GM12878 (cell line): ENCODE data around the gene ELAVL1. TPM values are rescaled to one million over a fixed set of nuclear protein-coding genes. Genes with fewer than 3 reads are reported as not detected.

ENCODE experiments used
- ATAC-seq: fragments of 200-7000 bp; cut with Tn5 transposase; 3 replicates; pipeline ENCODE4 v1.9.1; 2020; ENCODE audit warnings: mild to moderate bottlenecking, moderate library complexity
- BruUV-seq: library from RNA; stranded (reverse); fragments of 400-500 nt; replicated peaks from 2 replicates; lab custom pipeline; 2021; lab: Mats Ljungman, UMichigan
- CTCF ChIA-PET: fragments of 300-600 bp; sonication (Branson Sonifier 250); formaldehyde crosslinking; extraction: SDS; loops from one replicate; lab custom pipeline; 2021; ENCODE audit warnings: inconsistent platforms; lab: Yijun Ruan, JAX
- POLR2A ChIA-PET: fragments of 350-600 bp; formaldehyde crosslinking; extraction: SDS; loops from one replicate; lab custom pipeline; 2021; ENCODE audit warnings: inconsistent platforms; lab: Charles Lee
- RAD21 ChIA-PET: fragments of 300-600 bp; sonication (Branson Sonifier 250); formaldehyde crosslinking; loops from one replicate; lab custom pipeline; 2023; ENCODE audit warnings: antibody characterized with exemption; ENCODE audit not compliant: unreplicated experiment; lab: Charles Lee
- SMC1A ChIA-PET: fragments of 300-600 bp; sonication (Branson Sonifier 250); formaldehyde crosslinking; loops from one replicate; lab custom pipeline; 2023; ENCODE audit not compliant: unreplicated experiment, uncharacterized antibody; lab: Charles Lee
- DNase-seq: peaks from one replicate; pipeline ENCODE4 v3.0.0-alpha.2; 2011; ENCODE audit warnings: low read depth, low spot score
- FAIRE-seq: peaks from 3 replicates; lab custom pipeline; 2011; peaks lifted over from hg19 to GRCh38; lab: Jason Lieb, UNC
- H2AFZ ChIP-seq: 2 replicates; pipeline ENCODE4 v1.6.0; 2011; ENCODE audit warnings: low read depth, low read length, control low read depth; ENCODE audit not compliant: control insufficient read depth
- H3K27ac ChIP-seq: 2 replicates; pipeline ENCODE4 v1.5.1; 2011; ENCODE audit warnings: control low read depth; ENCODE audit not compliant: control insufficient read depth, insufficient read depth
- H3K27me3 ChIP-seq, 2 experiments: replicated peaks in 1 of 2; 2 replicates each; pipeline versions ENCODE4 v1.6.0 to v1.6.1; 2011; ENCODE audit warnings: low read length in 1 of 2; ENCODE audit not compliant: control insufficient read depth in 2 of 2, insufficient read depth in 2 of 2
- H3K36me3 ChIP-seq, 2 experiments: 2 replicates each; pipeline ENCODE4 v1.5.1; 2011; ENCODE audit warnings: low read length in 1 of 2; ENCODE audit not compliant: control insufficient read depth in 2 of 2, insufficient read depth in 2 of 2
- H3K4me1 ChIP-seq: 2 replicates; pipeline ENCODE4 v1.6.1; 2011; ENCODE audit warnings: mild to moderate bottlenecking, low read length, moderate library complexity, mixed read lengths; ENCODE audit not compliant: control insufficient read depth, insufficient read depth
- H3K4me2 ChIP-seq: 2 replicates; pipeline ENCODE4 v1.6.0; 2011; ENCODE audit warnings: control low read depth; ENCODE audit not compliant: control insufficient read depth, insufficient read depth
- H3K4me3 ChIP-seq: fragments of 200-600 bp; sonication (generic); 2 replicates; pipeline ENCODE4 v1.5.1; 2016
- H3K79me2 ChIP-seq: 2 replicates; pipeline ENCODE4 v1.6.0; 2011; ENCODE audit warnings: low read length; ENCODE audit not compliant: control insufficient read depth, insufficient read depth
- H3K9ac ChIP-seq: 2 replicates; pipeline ENCODE4 v1.8.0; 2011; ENCODE audit warnings: low read length, control low read depth, mixed read lengths; ENCODE audit not compliant: control insufficient read depth, insufficient read depth
- H3K9me3 ChIP-seq: replicated peaks from 3 replicates; pipeline ENCODE4 v1.5.1; 2011; ENCODE audit warnings: mild to moderate bottlenecking, low read length; ENCODE audit not compliant: control insufficient read depth, insufficient read depth
- H4K20me1 ChIP-seq: 2 replicates; pipeline ENCODE4 v1.6.0; 2011; ENCODE audit not compliant: control insufficient read depth, insufficient read depth
- ATF7 ChIP-seq: fragments of 450-650 bp; IDR thresholded peaks from 2 replicates; pipeline ENCODE4 v1.6.1; 2016; ENCODE audit warnings: low read depth, mild to moderate bottlenecking
- BHLHE40 ChIP-seq, 2 experiments: fragments of 450-650 bp in 1 of 2; IDR thresholded peaks; 2 replicates each; pipeline ENCODE4 v1.6.1; 2011 to 2017; ENCODE audit warnings: low read depth in 2 of 2, borderline replicate concordance in 1 of 2, improper control_type of control experiment in 1 of 2, low read length in 1 of 2, mild to moderate bottlenecking in 1 of 2
- CBX5 ChIP-seq: sonication (generic); IDR thresholded peaks from 2 replicates; pipeline ENCODE4 v1.6.1; 2016; ENCODE audit warnings: low read depth, moderate library complexity, mild to moderate bottlenecking, inconsistent platforms
- CHD2 ChIP-seq: IDR thresholded peaks from 2 replicates; pipeline ENCODE4 v1.6.1; 2011; ENCODE audit warnings: low read depth, low read length, improper control_type of control experiment, borderline replicate concordance
- GATAD2B ChIP-seq: fragments of 450-650 bp; conservative IDR thresholded peaks from 2 replicates; pipeline ENCODE4 v1.6.1; 2017; ENCODE audit warnings: low read depth, mild to moderate bottlenecking, moderate library complexity
- IRF4 ChIP-seq: IDR thresholded peaks from 2 replicates; pipeline ENCODE4 v1.6.1; 2011; ENCODE audit warnings: low read depth, low read length
- KDM1A ChIP-seq: fragments of 200-600 bp; sonication (generic); IDR thresholded peaks from 2 replicates; pipeline ENCODE4 v1.6.1; 2016; ENCODE audit warnings: borderline replicate concordance
- PAX5 ChIP-seq: IDR thresholded peaks from 2 replicates; pipeline ENCODE4 v1.6.1; 2011; ENCODE audit warnings: low read depth, low read length, borderline replicate concordance
- POU2F2 ChIP-seq: IDR thresholded peaks from 3 replicates; pipeline ENCODE4 v1.6.1; 2011; ENCODE audit warnings: low read depth, mild to moderate bottlenecking, low read length, borderline replicate concordance
- RB1 ChIP-seq: fragments of 450-650 bp; formaldehyde crosslinking; IDR thresholded peaks from 2 replicates; pipeline ENCODE4 v1.6.1; 2017; ENCODE audit warnings: mild to moderate bottlenecking, borderline replicate concordance
- ZBED1 ChIP-seq: IDR thresholded peaks from 2 replicates; pipeline ENCODE4 v1.6.1; 2016; ENCODE audit warnings: borderline replicate concordance
- WGBS: methylation state at CpG from one replicate; pipeline ENCODE4 v1.1.6; 2016; ENCODE audit warnings: low lambda C conversion rate; ENCODE audit not compliant: insufficient replicate concordance, insufficient coverage; ENCODE audit errors: missing lambda C conversion rate; 5-methylcytosine and 5-hydroxymethylcytosine counted together
- in situ Hi-C: fragments of 300-500 bp; cut with MboI; formaldehyde crosslinking; loops from 9 replicates; pipeline ENCODE4 v1.14.3; 2018; ENCODE audit warnings: mixed read lengths
- intact Hi-C: fragments of 100-400 bp; cut with micrococcal nuclease; formaldehyde crosslinking; loops from one replicate; pipeline ENCODE4 v1.14.2; 2022; ENCODE audit not compliant: unreplicated experiment
- polyA plus RNA-seq, 11 experiments: library from polyadenylated mRNA; depleted of rRNA in 4 of 11; unstranded in 6 of 11; stranded (reverse) in 5 of 11; fragments of >200 nt; fragmentation: Nextera tagmentation in 4 of 11; fragmentation: Illumina TruSeq in 1 of 11; extraction: Ambion mirVana in 4 of 11; extraction: Trizol in 1 of 11; gene quantifications; 1 replicate in 1 of 11; 2 replicates in 10 of 11; pipeline versions ENCODE4 v1.2.1 to v1.2.3, GENCODE V29; 2011 to 2016; ENCODE audit warnings: inconsistent platforms in 2 of 11, missing spikeins in 2 of 11, low read depth in 1 of 11
- total RNA-seq, 4 experiments: library from RNA; depleted of rRNA in 3 of 4; stranded (reverse); fragments of >200 nt in 3 of 4; fragmentation: Illumina TruSeq in 1 of 4; extraction: Trizol in 1 of 4; gene quantifications; 2 replicates each; pipeline versions ENCODE4 v1.2.1 to v1.2.3, GENCODE V29; 2013 to 2021
- TF ChIP-seq, protein P1 (sequence below): fragments of 450-650 bp; IDR thresholded peaks from 2 replicates; pipeline ENCODE4 v1.6.1; 2018; ENCODE audit warnings: mild to moderate bottlenecking, low read depth, moderate library complexity; ENCODE audit not compliant: partially characterized antibody

ELAVL1 gene
- total and polyA plus RNA-seq, 10 of the 15 experiments (the other 5 are each of a cell fraction or from before 2014, with no cell fraction given): 7.4 to 155 (median 70.3) TPM

DNA sequence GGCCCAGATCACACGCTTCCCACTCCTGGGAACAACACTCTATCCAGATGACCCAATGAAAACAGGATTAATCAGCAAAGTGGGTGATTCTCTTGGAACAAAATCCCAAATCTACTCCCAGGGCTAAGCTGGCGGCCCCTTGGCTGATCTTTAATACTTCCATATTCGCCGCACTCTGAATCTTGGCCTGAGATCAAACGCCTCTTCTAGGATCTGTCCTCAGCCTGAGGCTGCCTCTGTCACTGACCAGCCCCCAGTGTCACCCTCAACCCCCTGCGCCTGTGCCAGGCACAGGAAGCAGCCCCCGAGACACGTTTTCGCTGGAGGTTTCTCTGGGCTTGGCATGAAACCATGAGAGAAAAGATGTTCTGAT is 77.1 kb downstream of the ELAVL1 start:
- H3K4me2 ChIP-seq: no peak overlapping the region
- SMC1A ChIA-PET: interaction anchor here (2.2 kb wide), 1 partner anchor 16 kb away, joined by 10 read pairs; the partner anchor contains the start of gene TIMM44
- in situ Hi-C loops: no loop called here

GRCh38 chr19:7927605-7928333 is 77.7 kb downstream of the ELAVL1 start:
- Histone ChIP-seq H3K4me1 (no peaks in the 10 kb centered on the region; the same call in 1 of the 2 replicates), H3K9ac (no peak overlapping the region), H3K27me3 (no peaks in the 10 kb centered on the region), H3K4me2 (no peak overlapping the region), H3K36me3 (peaks cover 7 to 21% of the 10 kb centered on the region in 2 experiments; a peak in 3 of 4 replicates), H3K9me3 (no peaks in the 10 kb centered on the region), H3K27ac (no peak overlapping the region), H4K20me1 (no peaks in the 10 kb centered on the region; the same call in 1 of the 2 replicates), H2AFZ (no peak overlapping the region), H3K4me3 (no peak overlapping the region), H3K79me2 (no peaks in the 10 kb centered on the region)
- ChIA-PET RAD21 (interaction anchor here (1.8 to 2.2 kb wide), 2 partner anchors 8 to 16 kb away, joined by 5 to 11 read pairs; partner anchors contain the start of genes SNAPC2 and TIMM44), POLR2A (interaction anchor here (0.6 kb wide), 1 partner anchor 47 kb away, joined by 3 read pairs; no protein-coding TSS in a partner anchor), CTCF (interaction anchor here (1.9 kb wide), 1 partner anchor 17 kb away, joined by 8 read pairs; no protein-coding TSS in a partner anchor), SMC1A (interaction anchor here (2.2 kb wide), 1 partner anchor 16 kb away, joined by 10 read pairs; the partner anchor contains the start of gene TIMM44)
- no TSS peak for BruUV-seq
- ATAC-seq: no peak
- 86% methylated on average over 23 of the region's 23 CpGs for WGBS
- intact Hi-C loops (no loop called here), in situ Hi-C loops (no loop called here)
- no peak for FAIRE-seq
- no peak for DNase-seq
- TF ChIP-seq GATAD2B (no peak), CHD2 (no peak), PAX5 (no peak)
- TF ChIP-seq, protein P1, sequence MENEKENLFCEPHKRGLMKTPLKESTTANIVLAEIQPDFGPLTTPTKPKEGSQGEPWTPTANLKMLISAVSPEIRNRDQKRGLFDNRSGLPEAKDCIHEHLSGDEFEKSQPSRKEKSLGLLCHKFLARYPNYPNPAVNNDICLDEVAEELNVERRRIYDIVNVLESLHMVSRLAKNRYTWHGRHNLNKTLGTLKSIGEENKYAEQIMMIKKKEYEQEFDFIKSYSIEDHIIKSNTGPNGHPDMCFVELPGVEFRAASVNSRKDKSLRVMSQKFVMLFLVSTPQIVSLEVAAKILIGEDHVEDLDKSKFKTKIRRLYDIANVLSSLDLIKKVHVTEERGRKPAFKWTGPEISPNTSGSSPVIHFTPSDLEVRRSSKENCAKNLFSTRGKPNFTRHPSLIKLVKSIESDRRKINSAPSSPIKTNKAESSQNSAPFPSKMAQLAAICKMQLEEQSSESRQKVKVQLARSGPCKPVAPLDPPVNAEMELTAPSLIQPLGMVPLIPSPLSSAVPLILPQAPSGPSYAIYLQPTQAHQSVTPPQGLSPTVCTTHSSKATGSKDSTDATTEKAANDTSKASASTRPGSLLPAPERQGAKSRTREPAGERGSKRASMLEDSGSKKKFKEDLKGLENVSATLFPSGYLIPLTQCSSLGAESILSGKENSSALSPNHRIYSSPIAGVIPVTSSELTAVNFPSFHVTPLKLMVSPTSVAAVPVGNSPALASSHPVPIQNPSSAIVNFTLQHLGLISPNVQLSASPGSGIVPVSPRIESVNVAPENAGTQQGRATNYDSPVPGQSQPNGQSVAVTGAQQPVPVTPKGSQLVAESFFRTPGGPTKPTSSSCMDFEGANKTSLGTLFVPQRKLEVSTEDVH: no peak

More for the DNA sequence above, 77.1 kb downstream of the ELAVL1 start:
- ChIA-PET POLR2A (interaction anchor here (0.5 to 0.6 kb wide), 2 partner anchors 18 to 46 kb away, joined by 3 read pairs; no protein-coding TSS in a partner anchor), CTCF (interaction anchor here (1.0 to 4.4 kb wide), 3 partner anchors 10 to 26 kb away, joined by 3 to 44 read pairs (median 8); partner anchors contain the start of genes MAP2K7 and TIMM44), RAD21 (interaction anchor here (1.0 to 2.2 kb wide), 3 partner anchors 9 to 360 kb away, joined by 4 to 11 read pairs (median 5); partner anchors contain the start of genes SNAPC2 and TIMM44)
- Histone ChIP-seq H3K9ac (no peak overlapping the region), H3K9me3 (no peaks in the 10 kb centered on the region), H3K36me3 (peaks cover 7 to 27% of the 10 kb centered on the region in 2 experiments; a peak in 3 of 4 replicates), H3K27me3 (no peaks in the 10 kb centered on the region), H3K79me2 (no peaks in the 10 kb centered on the region), H3K4me3 (no peak overlapping the region), H3K4me1 (no peaks in the 10 kb centered on the region; the same call in 1 of the 2 replicates), H4K20me1 (no peaks in the 10 kb centered on the region; the same call in 1 of the 2 replicates), H2AFZ (no peak overlapping the region), H3K27ac (no peak overlapping the region)
- intact Hi-C loops: no loop called here
- TF ChIP-seq CBX5 (no peak), KDM1A (no peak), RB1 (no peak), ATF7 (no peak), POU2F2 (no peak), ZBED1 (no peak), IRF4 (no peak), BHLHE40 (IDR thresholded peaks at IDR 0.05; ENCODE audit: borderline replicate concordance in 1 of 2, low read depth in 2 of 2, low read length in 1 of 2) (no peak)
- no peak for DNase-seq
- FAIRE-seq: no peak
- WGBS: 99% methylated on average over 9 of the region's 9 CpGs
- no peak for ATAC-seq
- TSS peak; percentile 51 for BruUV-seq
